HL-60 (cell line): ENCODE measurements around the gene ANKRD60.

Source experiments
- DNase-seq, 2 experiments: peaks; one replicate each; pipeline ENCODE4 v3.0.0-alpha.2; 2010 to 2020; ENCODE audit warnings: low read depth in 1 of 2, low spot score in 1 of 2
- H3K27ac ChIP-seq: fragments of 250-450 bp; sonication (Bioruptor Pico); replicated peaks from 2 replicates; pipeline ENCODE4 v1.5.1; 2020; ENCODE audit warnings: mild to moderate bottlenecking, moderate library complexity
- H3K27me3 ChIP-seq: fragments of 250-450 bp; sonication (Bioruptor Pico); 2 replicates; pipeline ENCODE4 v1.5.1; 2021; ENCODE audit warnings: mild to moderate bottlenecking, moderate library complexity; ENCODE audit not compliant: insufficient read depth, poor library complexity, severe bottlenecking
- H3K4me3 ChIP-seq: replicated peaks from 2 replicates; pipeline ENCODE4 v1.5.1; 2011; ENCODE audit warnings: mild to moderate bottlenecking, control low read depth, low read length; ENCODE audit not compliant: insufficient read depth
- GABPA ChIP-seq: IDR thresholded peaks from 2 replicates; pipeline ENCODE4 v1.6.1; 2012; ENCODE audit warnings: low read depth
- POLR2AphosphoS5 ChIP-seq: IDR thresholded peaks from 2 replicates; pipeline ENCODE4 v1.6.1; 2012; ENCODE audit warnings: low read depth
- SPI1 ChIP-seq: IDR thresholded peaks from 2 replicates; pipeline ENCODE4 v1.6.1; 2012; ENCODE audit warnings: low read depth, mild to moderate bottlenecking, borderline replicate concordance
- TF ChIP-seq, protein P1 (sequence below): IDR thresholded peaks from one replicate; pipeline ENCODE4 v1.5.1; 2011; ENCODE audit warnings: low read length, control low read depth, inconsistent platforms; ENCODE audit not compliant: insufficient read depth
- TF ChIP-seq, protein P2 (sequence below): IDR thresholded peaks from 2 replicates; pipeline ENCODE4 v1.6.1; 2012; ENCODE audit warnings: low read depth; ENCODE audit not compliant: insufficient replicate concordance

Gene ANKRD60

DNA sequence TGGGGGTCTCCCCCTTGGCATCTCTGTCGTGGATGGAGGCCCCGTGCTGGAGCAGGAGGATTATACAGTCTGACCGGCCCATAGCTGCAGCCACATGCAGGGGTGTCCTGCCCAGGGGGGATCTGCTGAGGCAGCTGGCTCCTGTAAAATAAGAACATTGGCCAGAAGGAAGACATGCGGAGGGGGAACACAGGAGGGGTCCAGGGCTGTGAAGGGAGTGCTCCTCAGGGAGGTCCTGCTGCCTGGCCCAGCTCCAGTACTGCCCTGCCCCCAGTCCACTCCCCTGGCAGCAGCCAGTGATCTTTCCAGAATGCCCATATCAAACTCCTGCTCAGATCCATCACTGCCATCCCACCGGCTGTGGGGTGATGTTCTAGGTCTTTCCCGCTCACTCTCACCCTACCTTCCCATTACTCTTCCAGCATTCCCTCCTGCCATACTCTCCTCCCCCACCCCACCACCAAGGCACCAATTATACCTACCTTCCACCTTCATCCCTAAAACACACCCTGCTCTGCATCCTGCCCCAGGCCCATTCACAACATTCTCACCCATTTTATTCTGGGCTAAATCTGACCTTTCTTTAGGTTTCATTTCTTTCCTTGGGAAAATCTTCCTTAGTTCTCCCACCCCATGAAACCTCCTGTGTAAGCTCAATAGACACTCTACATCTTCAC is 9.7 kb downstream of the ANKRD60 start:
- DNase-seq: no peak
- H3K27ac ChIP-seq: no peak overlapping the region
- no peak overlapping the region for H3K4me3 ChIP-seq
- H3K27me3 ChIP-seq: peaks cover 10% of the 10 kb centered on the region
- TF ChIP-seq GABPA (no peak), SPI1 (no peak), POLR2AphosphoS5 (no peak)
- TF ChIP-seq, protein P1, sequence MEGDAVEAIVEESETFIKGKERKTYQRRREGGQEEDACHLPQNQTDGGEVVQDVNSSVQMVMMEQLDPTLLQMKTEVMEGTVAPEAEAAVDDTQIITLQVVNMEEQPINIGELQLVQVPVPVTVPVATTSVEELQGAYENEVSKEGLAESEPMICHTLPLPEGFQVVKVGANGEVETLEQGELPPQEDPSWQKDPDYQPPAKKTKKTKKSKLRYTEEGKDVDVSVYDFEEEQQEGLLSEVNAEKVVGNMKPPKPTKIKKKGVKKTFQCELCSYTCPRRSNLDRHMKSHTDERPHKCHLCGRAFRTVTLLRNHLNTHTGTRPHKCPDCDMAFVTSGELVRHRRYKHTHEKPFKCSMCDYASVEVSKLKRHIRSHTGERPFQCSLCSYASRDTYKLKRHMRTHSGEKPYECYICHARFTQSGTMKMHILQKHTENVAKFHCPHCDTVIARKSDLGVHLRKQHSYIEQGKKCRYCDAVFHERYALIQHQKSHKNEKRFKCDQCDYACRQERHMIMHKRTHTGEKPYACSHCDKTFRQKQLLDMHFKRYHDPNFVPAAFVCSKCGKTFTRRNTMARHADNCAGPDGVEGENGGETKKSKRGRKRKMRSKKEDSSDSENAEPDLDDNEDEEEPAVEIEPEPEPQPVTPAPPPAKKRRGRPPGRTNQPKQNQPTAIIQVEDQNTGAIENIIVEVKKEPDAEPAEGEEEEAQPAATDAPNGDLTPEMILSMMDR: no peak
- TF ChIP-seq, protein P2, sequence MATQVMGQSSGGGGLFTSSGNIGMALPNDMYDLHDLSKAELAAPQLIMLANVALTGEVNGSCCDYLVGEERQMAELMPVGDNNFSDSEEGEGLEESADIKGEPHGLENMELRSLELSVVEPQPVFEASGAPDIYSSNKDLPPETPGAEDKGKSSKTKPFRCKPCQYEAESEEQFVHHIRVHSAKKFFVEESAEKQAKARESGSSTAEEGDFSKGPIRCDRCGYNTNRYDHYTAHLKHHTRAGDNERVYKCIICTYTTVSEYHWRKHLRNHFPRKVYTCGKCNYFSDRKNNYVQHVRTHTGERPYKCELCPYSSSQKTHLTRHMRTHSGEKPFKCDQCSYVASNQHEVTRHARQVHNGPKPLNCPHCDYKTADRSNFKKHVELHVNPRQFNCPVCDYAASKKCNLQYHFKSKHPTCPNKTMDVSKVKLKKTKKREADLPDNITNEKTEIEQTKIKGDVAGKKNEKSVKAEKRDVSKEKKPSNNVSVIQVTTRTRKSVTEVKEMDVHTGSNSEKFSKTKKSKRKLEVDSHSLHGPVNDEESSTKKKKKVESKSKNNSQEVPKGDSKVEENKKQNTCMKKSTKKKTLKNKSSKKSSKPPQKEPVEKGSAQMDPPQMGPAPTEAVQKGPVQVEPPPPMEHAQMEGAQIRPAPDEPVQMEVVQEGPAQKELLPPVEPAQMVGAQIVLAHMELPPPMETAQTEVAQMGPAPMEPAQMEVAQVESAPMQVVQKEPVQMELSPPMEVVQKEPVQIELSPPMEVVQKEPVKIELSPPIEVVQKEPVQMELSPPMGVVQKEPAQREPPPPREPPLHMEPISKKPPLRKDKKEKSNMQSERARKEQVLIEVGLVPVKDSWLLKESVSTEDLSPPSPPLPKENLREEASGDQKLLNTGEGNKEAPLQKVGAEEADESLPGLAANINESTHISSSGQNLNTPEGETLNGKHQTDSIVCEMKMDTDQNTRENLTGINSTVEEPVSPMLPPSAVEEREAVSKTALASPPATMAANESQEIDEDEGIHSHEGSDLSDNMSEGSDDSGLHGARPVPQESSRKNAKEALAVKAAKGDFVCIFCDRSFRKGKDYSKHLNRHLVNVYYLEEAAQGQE: no peak

- no peak overlapping the region for H3K27ac ChIP-seq
- DNase-seq: no peak
- peaks cover 1% of the 10 kb centered on the region for H3K27me3 ChIP-seq
- no peak overlapping the region for H3K4me3 ChIP-seq
- no peak for TF ChIP-seq GABPA
- no peak for TF ChIP-seq SPI1
- TF ChIP-seq POLR2AphosphoS5: no peak
- TF ChIP-seq, protein P2: no peak
- TF ChIP-seq, protein P1: no peak
Measured at GRCh38 chr20:58216334-58216733, 12.1 kb downstream of the ANKRD60 start.

GRCh38 chr20:58215116-58215515 is 13.3 kb downstream of the ANKRD60 start:
- no peak overlapping the region for H3K4me3 ChIP-seq
- DNase-seq: no peak
- no peak overlapping the region for H3K27ac ChIP-seq
- H3K27me3 ChIP-seq: no peaks in the 10 kb centered on the region
- no peak for TF ChIP-seq GABPA
- TF ChIP-seq, protein P2: no peak
- TF ChIP-seq, protein P1: no peak
- TF ChIP-seq SPI1: no peak
- no peak for TF ChIP-seq POLR2AphosphoS5
